ENCODE data around the gene TBC1D3G. TPM values are rescaled to one million over a fixed set of nuclear protein-coding genes. Genes with fewer than 3 reads are reported as not detected.

The TBC1D3G gene
- not detected in 5 replicates for total RNA-seq (2022; extraction: Qiagen RNA extraction; ENCODE audit: low read depth)

GRCh38 chr17:36323584-36323983, at the start of gene TBC1D3G:
TSS of gene TBC1D3G (plus strand) at chr17:36323884. CDS start at chr17:36325412, 1,528 bp downstream.

Other genes with a start within 250 kb of the TBC1D3G start
- gene CCL3, start 233.7 kb upstream of the TBC1D3G start, total RNA-seq (2022; extraction: Qiagen RNA extraction; ENCODE audit: low read depth) = not detected in 5 replicates
- 0.15 TPM in 1 of 5 replicates, not detected in the others for gene CCL4, start 220.1 kb upstream of the TBC1D3G start, total RNA-seq (2022; extraction: Qiagen RNA extraction; ENCODE audit: low read depth)
- gene TBC1D3B, start 147.2 kb upstream of the TBC1D3G start, total RNA-seq (2022; extraction: Qiagen RNA extraction; ENCODE audit: low read depth) = 2.4 to 3.3 TPM (median 3.0 TPM) in 5 replicates
- gene CCL3L1, start 127.1 kb upstream of the TBC1D3G start, total RNA-seq (2022; extraction: Qiagen RNA extraction; ENCODE audit: low read depth) = not detected in 5 replicates
- not detected in 5 replicates for gene CCL4L2, start 112.8 kb upstream of the TBC1D3G start, total RNA-seq (2022; extraction: Qiagen RNA extraction; ENCODE audit: low read depth)
- 0.21 to 0.45 TPM (median 0.33 TPM) in 4 of 5 replicates, not detected in the other for gene TBC1D3I, start 59.3 kb upstream of the TBC1D3G start, total RNA-seq (2022; extraction: Qiagen RNA extraction; ENCODE audit: low read depth)
- gene TBC1D3H, start 64.6 kb downstream of the TBC1D3G start, total RNA-seq (2022; extraction: Qiagen RNA extraction; ENCODE audit: low read depth) = not detected in 5 replicates
- 81.5 to 87.0 TPM (median 85.9 TPM) in 5 replicates for gene ZNHIT3, start 162.8 kb downstream of the TBC1D3G start, total RNA-seq (2022; extraction: Qiagen RNA extraction; ENCODE audit: low read depth)
- gene MYO19, start 211.0 kb downstream of the TBC1D3G start, total RNA-seq (2022; extraction: Qiagen RNA extraction; ENCODE audit: low read depth) = 53.4 to 59.1 TPM (median 55.5 TPM) in 5 replicates
- gene PIGW, start 211.1 kb downstream of the TBC1D3G start, total RNA-seq (2022; extraction: Qiagen RNA extraction; ENCODE audit: low read depth) = 21.5 to 25.9 TPM (median 23.7 TPM) in 5 replicates
- 58.9 to 67.2 TPM (median 61.8 TPM) in 5 replicates for gene GGNBP2, start 221.0 kb downstream of the TBC1D3G start, total RNA-seq (2022; extraction: Qiagen RNA extraction; ENCODE audit: low read depth)

Measured in A549 treated with GW870086 at 1 μM for 4 hours (cell line).